Stimulated activated memory B cell treated with anti-CD40 and anti-IgM and Interleukin-4, amounts not matched to agents 10 μg/mL and 1 μg/mL and 100 μg/mL, for 72 hours (primary cell): ENCODE results near the gene CHD9NB.
"Not testable (repeated sequence)": the region's sequence is repeated elsewhere in the genome, so short reads cannot be mapped to it uniquely, and the experiment has no call there.

Experiments
- ATAC-seq: fragments of 150-1000 bp; cut with Tn5 transposase; 2 replicates; pipeline ENCODE4 v1.10.0; 2021
- H3K27ac Mint-ChIP-seq: one replicate; pipeline ENCODE4 v1.8.0; 2022; ENCODE audit warnings: mild to moderate bottlenecking, mixed read lengths
- H3K27me3 Mint-ChIP-seq: one replicate; pipeline ENCODE4 v1.8.0; 2022; ENCODE audit warnings: mixed read lengths
- H3K36me3 Mint-ChIP-seq: one replicate; pipeline ENCODE4 v1.8.0; 2022; ENCODE audit warnings: mixed read lengths
- H3K4me1 Mint-ChIP-seq: one replicate; pipeline ENCODE4 v1.8.0; 2022; ENCODE audit warnings: mixed read lengths
- H3K4me3 Mint-ChIP-seq: one replicate; pipeline ENCODE4 v1.8.0; 2022; ENCODE audit warnings: mild to moderate bottlenecking, moderate library complexity, mixed read lengths
- H3K9me3 Mint-ChIP-seq: one replicate; pipeline ENCODE4 v1.8.0; 2022; ENCODE audit warnings: mixed read lengths

The CHD9NB gene

GRCh38 chr16:53055541-53056391 is 3.1 kb upstream of the CHD9NB start:
- Mint-ChIP-seq H3K36me3 (peaks cover 5% of the 10 kb centered on the region), H3K27me3 (no peaks in the 10 kb centered on the region), H3K4me1 (peaks cover 46% of the 10 kb centered on the region), H3K27ac (peak overlapping the region; percentile 96), H3K9me3 (no peaks in the 10 kb centered on the region), H3K4me3 (peak overlapping the region; percentile 98)
- ATAC-seq: no peak

GRCh38 chr16:53054670-53055485 is 2.2 kb upstream of the CHD9NB start, which contains the start of gene CHD9:
Gene CHD9, plus strand, starts transcription at chr16:53054991. Its CDS starts 101,099 bp downstream, at chr16:53156090.
- ATAC-seq: peak; percentile 92
- peak within 1 kb of the TSS; percentile 96 for H3K27ac Mint-ChIP-seq
- no peaks in the 10 kb centered on the region for H3K9me3 Mint-ChIP-seq
- H3K4me1 Mint-ChIP-seq: peaks cover 46% of the 10 kb centered on the region
- peaks cover 5% of the 10 kb centered on the region for H3K36me3 Mint-ChIP-seq
- peak within 1 kb of the TSS; percentile 98 for H3K4me3 Mint-ChIP-seq
- no peaks in the 10 kb centered on the region for H3K27me3 Mint-ChIP-seq

- peak overlapping the region; percentile 96 for H3K27ac Mint-ChIP-seq
- H3K27me3 Mint-ChIP-seq: no peaks in the 10 kb centered on the region
- no peaks in the 10 kb centered on the region for H3K9me3 Mint-ChIP-seq
Observed at GRCh38 chr16:53053967-53054669, 1.4 kb upstream of the CHD9NB start.

GRCh38 chr16:53051255-53051654 is 1.4 kb downstream of the CHD9NB start:
- not testable (repeated sequence) for H3K36me3 Mint-ChIP-seq, H3K4me3 Mint-ChIP-seq, ATAC-seq, H3K9me3 Mint-ChIP-seq, H3K27me3 Mint-ChIP-seq, H3K27ac Mint-ChIP-seq
- peaks cover 18% of the 10 kb centered on the region for H3K4me1 Mint-ChIP-seq

More at GRCh38 chr16:53053967-53054669, 1.4 kb upstream of the CHD9NB start:
- ATAC-seq: peak; percentile 75
- peak overlapping the region; percentile 98 for H3K4me3 Mint-ChIP-seq
- H3K4me1 Mint-ChIP-seq: peaks cover 44% of the 10 kb centered on the region
- H3K36me3 Mint-ChIP-seq: peaks cover 4% of the 10 kb centered on the region

- ATAC-seq: no peak
- H3K27me3 Mint-ChIP-seq: peaks cover 20% of the 10 kb centered on the region
- no peak overlapping the region for H3K4me3 Mint-ChIP-seq
- H3K27ac Mint-ChIP-seq: no peak overlapping the region
- peaks cover 4% of the 10 kb centered on the region for H3K9me3 Mint-ChIP-seq
- H3K36me3 Mint-ChIP-seq: no peaks in the 10 kb centered on the region
- H3K4me1 Mint-ChIP-seq: no peaks in the 10 kb centered on the region
Observed at GRCh38 chr16:53048139-53048915, 4.4 kb downstream of the CHD9NB start.

GRCh38 chr16:53047515-53047914 is 5.2 kb downstream of the CHD9NB start:
- ATAC-seq, H3K4me1 Mint-ChIP-seq: not testable (repeated sequence)

GRCh38 chr16:53045341-53046220 is 7.1 kb downstream of the CHD9NB start:
- no peak overlapping the region for H3K27ac Mint-ChIP-seq
- H3K27me3 Mint-ChIP-seq: peaks cover 20% of the 10 kb centered on the region
- peaks cover 9% of the 10 kb centered on the region for H3K4me1 Mint-ChIP-seq

More at GRCh38 chr16:53047515-53047914, 5.2 kb downstream of the CHD9NB start:
- not testable (repeated sequence) for H3K27ac Mint-ChIP-seq, H3K4me3 Mint-ChIP-seq, H3K9me3 Mint-ChIP-seq, H3K36me3 Mint-ChIP-seq
- H3K27me3 Mint-ChIP-seq: peaks cover 20% of the 10 kb centered on the region

GRCh38 chr16:53043986-53044601 is 8.6 kb downstream of the CHD9NB start:
- no peak overlapping the region for H3K27ac Mint-ChIP-seq
- no peak for ATAC-seq
- H3K27me3 Mint-ChIP-seq: peaks cover 20% of the 10 kb centered on the region
- peaks cover 9% of the 10 kb centered on the region for H3K4me1 Mint-ChIP-seq
- peaks cover 8% of the 10 kb centered on the region for H3K9me3 Mint-ChIP-seq
- no peak overlapping the region for H3K4me3 Mint-ChIP-seq
- no peaks in the 10 kb centered on the region for H3K36me3 Mint-ChIP-seq

More at GRCh38 chr16:53045341-53046220, 7.1 kb downstream of the CHD9NB start:
- Mint-ChIP-seq H3K4me3 (no peak overlapping the region), H3K36me3 (no peaks in the 10 kb centered on the region), H3K9me3 (peaks cover 7% of the 10 kb centered on the region)
- no peak for ATAC-seq

- Mint-ChIP-seq H3K27ac (no peak overlapping the region), H3K4me3 (no peak overlapping the region), H3K4me1 (peaks cover 9% of the 10 kb centered on the region), H3K27me3 (peaks cover 20% of the 10 kb centered on the region), H3K36me3 (no peaks in the 10 kb centered on the region), H3K9me3 (peaks cover 8% of the 10 kb centered on the region)
- no peak for ATAC-seq
Observed at GRCh38 chr16:53043428-53043831, 9.3 kb downstream of the CHD9NB start.

GRCh38 chr16:53042235-53042701 is 10.4 kb downstream of the CHD9NB start:
- peaks cover 20% of the 10 kb centered on the region for H3K27me3 Mint-ChIP-seq
- no peak for ATAC-seq
- peaks cover 4% of the 10 kb centered on the region for H3K9me3 Mint-ChIP-seq
- no peak overlapping the region for H3K27ac Mint-ChIP-seq
- no peaks in the 10 kb centered on the region for H3K36me3 Mint-ChIP-seq
- H3K4me3 Mint-ChIP-seq: no peak overlapping the region
- peaks cover 9% of the 10 kb centered on the region for H3K4me1 Mint-ChIP-seq

GRCh38 chr16:53041320-53042051 is 11.2 kb downstream of the CHD9NB start:
- Mint-ChIP-seq H3K9me3 (peaks cover 4% of the 10 kb centered on the region), H3K4me3 (no peak overlapping the region), H3K27ac (no peak overlapping the region), H3K27me3 (peaks cover 18% of the 10 kb centered on the region), H3K36me3 (no peaks in the 10 kb centered on the region), H3K4me1 (peaks cover 9% of the 10 kb centered on the region)
- no peak for ATAC-seq

- H3K4me3 Mint-ChIP-seq: no peak overlapping the region
- H3K4me1 Mint-ChIP-seq: peaks cover 9% of the 10 kb centered on the region
- H3K9me3 Mint-ChIP-seq: peaks cover 4% of the 10 kb centered on the region
- H3K27me3 Mint-ChIP-seq: peaks cover 11% of the 10 kb centered on the region
- H3K36me3 Mint-ChIP-seq: no peaks in the 10 kb centered on the region
- no peak for ATAC-seq
- H3K27ac Mint-ChIP-seq: no peak overlapping the region
Observed at GRCh38 chr16:53040788-53041187, 11.9 kb downstream of the CHD9NB start.

GRCh38 chr16:53036711-53037110 is 16.0 kb downstream of the CHD9NB start:
- H3K27ac Mint-ChIP-seq, ATAC-seq, H3K4me3 Mint-ChIP-seq, H3K4me1 Mint-ChIP-seq, H3K36me3 Mint-ChIP-seq, H3K9me3 Mint-ChIP-seq: not testable (repeated sequence)
- H3K27me3 Mint-ChIP-seq: peaks cover 29% of the 10 kb centered on the region
